Neural cell (in vitro differentiated cells): ENCODE measurements around the gene TSNAXIP1. TPM values are rescaled to one million over a fixed set of nuclear protein-coding genes. Genes with fewer than 3 reads are reported as not detected.

ENCODE experiments used
- H2AFZ ChIP-seq: fragments of 200-600, 300-800 bp; sonication (generic), shearing (Covaris generic); 2 replicates; pipeline ENCODE4 v1.6.0; 2014; ENCODE audit warnings: low read depth, mild to moderate bottlenecking, antibody characterized with exemption, low read length, moderate library complexity
- H3F3A ChIP-seq: fragments of 200-600 bp; shearing (Covaris generic); 2 replicates; pipeline ENCODE4 v1.6.1; 2016; ENCODE audit warnings: mild to moderate bottlenecking, moderate library complexity, mixed read lengths, antibody characterized with exemption, low read length; ENCODE audit not compliant: insufficient read depth, poor library complexity, severe bottlenecking
- H3K27ac ChIP-seq: fragments of 200-600, 300-800 bp; sonication (generic), shearing (Covaris generic); 2 replicates; pipeline ENCODE4 v1.5.1; 2014; ENCODE audit warnings: mild to moderate bottlenecking, low read length, moderate library complexity
- H3K27me3 ChIP-seq: fragments of 300-800, 200-600 bp; sonication (generic), shearing (Covaris generic); 2 replicates; pipeline ENCODE4 v1.6.0; 2014; ENCODE audit warnings: mild to moderate bottlenecking, low read depth, low read length, moderate library complexity; ENCODE audit not compliant: insufficient read depth
- H3K36me3 ChIP-seq: fragments of 300-800, 200-600 bp; sonication (generic), shearing (Covaris generic); 2 replicates; pipeline ENCODE4 v1.5.1; 2014; ENCODE audit warnings: mild to moderate bottlenecking, antibody characterized with exemption, low read length, moderate library complexity; ENCODE audit not compliant: insufficient read depth
- H3K4me2 ChIP-seq: fragments of 300-800, 200-600 bp; sonication (generic), shearing (Covaris generic); 2 replicates; pipeline ENCODE4 v1.6.0; 2014; ENCODE audit warnings: mild to moderate bottlenecking, low read length
- H3K4me3 ChIP-seq: fragments of 300-800, 200-600 bp; sonication (generic), shearing (Covaris generic); 2 replicates; pipeline ENCODE4 v1.5.1; 2014; ENCODE audit warnings: mild to moderate bottlenecking, low read length, moderate library complexity
- H3K79me2 ChIP-seq: fragments of 200-600 bp; shearing (Covaris generic); replicated peaks from 2 replicates; pipeline ENCODE4 v1.6.0; 2014; ENCODE audit warnings: mild to moderate bottlenecking, low read length, moderate library complexity; ENCODE audit not compliant: insufficient read depth
- H3K9ac ChIP-seq: fragments of 300-800, 200-600 bp; sonication (generic), shearing (Covaris generic); 2 replicates; pipeline ENCODE4 v1.6.1; 2016; ENCODE audit warnings: mild to moderate bottlenecking, low read length, mixed read lengths
- H3K9me2 ChIP-seq: fragments of 200-600 bp; shearing (Covaris generic); 2 replicates; pipeline ENCODE4 v1.6.1; 2016; ENCODE audit warnings: mild to moderate bottlenecking, low read length, mixed read lengths; ENCODE audit not compliant: insufficient read depth
- H3K9me3 ChIP-seq: fragments of 200-600, 300-800 bp; sonication (generic), shearing (Covaris generic); 2 replicates; pipeline ENCODE4 v1.6.1; 2016; ENCODE audit warnings: mild to moderate bottlenecking, mixed run types, low read length, moderate library complexity, mixed read lengths
- H4K20me1 ChIP-seq: fragments of 200-600 bp; shearing (Covaris generic); 2 replicates; pipeline ENCODE4 v1.6.1; 2016; ENCODE audit warnings: mild to moderate bottlenecking, mixed run types; ENCODE audit not compliant: insufficient read depth
- CTCF ChIP-seq: fragments of 450-650 bp; IDR thresholded peaks from 2 replicates; pipeline ENCODE4 v1.5.1; 2014; ENCODE audit warnings: antibody characterized with exemption, mild to moderate bottlenecking, moderate library complexity; ENCODE audit not compliant: poor library complexity, severe bottlenecking
- EP300 ChIP-seq: fragments of 450-650 bp; conservative IDR thresholded peaks from 2 replicates; pipeline ENCODE4 v1.6.1; 2014; ENCODE audit warnings: antibody characterized with exemption, mild to moderate bottlenecking, moderate library complexity; ENCODE audit not compliant: poor library complexity, severe bottlenecking
- EZH2 ChIP-seq: fragments of 200-600, 300-800 bp; shearing (Covaris generic), sonication (generic); IDR thresholded peaks from 2 replicates; pipeline ENCODE4 v1.6.1; 2014; ENCODE audit warnings: antibody characterized with exemption, low read length, borderline replicate concordance, mild to moderate bottlenecking; ENCODE audit not compliant: insufficient read depth, poor library complexity, severe bottlenecking
- MXI1 ChIP-seq: fragments of 450-650 bp; conservative IDR thresholded peaks from 2 replicates; pipeline ENCODE4 v1.6.1; 2014; ENCODE audit warnings: antibody characterized with exemption, mild to moderate bottlenecking; ENCODE audit not compliant: poor library complexity, severe bottlenecking
- POLR2AphosphoS5 ChIP-seq: IDR thresholded peaks from 2 replicates; pipeline ENCODE4 v1.6.1; 2012
- RAD21 ChIP-seq: fragments of 450-650 bp; conservative IDR thresholded peaks from 2 replicates; pipeline ENCODE4 v1.6.1; 2014; ENCODE audit warnings: antibody characterized with exemption, mild to moderate bottlenecking, moderate library complexity
- REST ChIP-seq: IDR thresholded peaks from 2 replicates; pipeline ENCODE4 v1.6.1; 2012; ENCODE audit warnings: borderline replicate concordance
- SMC3 ChIP-seq: fragments of 450-650 bp; conservative IDR thresholded peaks from 2 replicates; pipeline ENCODE4 v1.6.1; 2014; ENCODE audit warnings: antibody characterized with exemption, mild to moderate bottlenecking, moderate library complexity; ENCODE audit not compliant: poor library complexity
- TAF1 ChIP-seq: IDR thresholded peaks from 2 replicates; pipeline ENCODE4 v1.6.1; 2012; ENCODE audit warnings: low read depth
- polyA minus RNA-seq: library from RNA; depleted of rRNA, polyadenylated mRNA; stranded (reverse); fragments of >200 nt; gene quantifications from 2 replicates; pipeline ENCODE4 v1.2.3, GENCODE V29; 2014
- polyA plus RNA-seq: library from polyadenylated mRNA; depleted of rRNA; stranded (reverse); fragments of >200 nt; gene quantifications from 2 replicates; pipeline ENCODE4 v1.2.3, GENCODE V29; 2014

TSNAXIP1 gene, protein sequence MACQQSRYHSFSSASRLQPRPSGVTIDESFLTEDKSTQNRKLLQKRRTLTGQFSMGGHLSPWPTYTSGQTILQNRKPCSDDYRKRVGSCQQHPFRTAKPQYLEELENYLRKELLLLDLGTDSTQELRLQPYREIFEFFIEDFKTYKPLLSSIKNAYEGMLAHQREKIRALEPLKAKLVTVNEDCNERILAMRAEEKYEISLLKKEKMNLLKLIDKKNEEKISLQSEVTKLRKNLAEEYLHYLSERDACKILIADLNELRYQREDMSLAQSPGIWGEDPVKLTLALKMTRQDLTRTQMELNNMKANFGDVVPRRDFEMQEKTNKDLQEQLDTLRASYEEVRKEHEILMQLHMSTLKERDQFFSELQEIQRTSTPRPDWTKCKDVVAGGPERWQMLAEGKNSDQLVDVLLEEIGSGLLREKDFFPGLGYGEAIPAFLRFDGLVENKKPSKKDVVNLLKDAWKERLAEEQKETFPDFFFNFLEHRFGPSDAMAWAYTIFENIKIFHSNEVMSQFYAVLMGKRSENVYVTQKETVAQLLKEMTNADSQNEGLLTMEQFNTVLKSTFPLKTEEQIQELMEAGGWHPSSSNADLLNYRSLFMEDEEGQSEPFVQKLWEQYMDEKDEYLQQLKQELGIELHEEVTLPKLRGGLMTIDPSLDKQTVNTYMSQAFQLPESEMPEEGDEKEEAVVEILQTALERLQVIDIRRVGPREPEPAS
- polyA plus RNA-seq (24.2 and 31.0 TPM in 2 replicates), polyA minus RNA-seq (5.4 and 6.5 TPM in 2 replicates)

GRCh38 chr16:67806428-67807147, at the start of gene TSNAXIP1, which contains the start of gene RANBP10:
TSNAXIP1 (plus strand) TSS chr16:67806889; CDS start chr16:67807150, 261 bp downstream.
RANBP10 (minus strand) TSS chr16:67806560; CDS start chr16:67806536, 24 bp downstream.
- peaks cover 44% of the 10 kb centered on the region for H3K79me2 ChIP-seq
- no peaks in the 10 kb centered on the region for H3K27me3 ChIP-seq
- peak within 1 kb of the TSS; percentile 92 for H3K9ac ChIP-seq
- H3F3A ChIP-seq: no peaks in the 10 kb centered on the region
- H4K20me1 ChIP-seq: no peaks in the 10 kb centered on the region
- no peaks in the 10 kb centered on the region for H3K36me3 ChIP-seq
- H3K4me3 ChIP-seq: peak within 1 kb of the TSS; percentile 76
- peak within 1 kb of the TSS; percentile 83 for H3K4me2 ChIP-seq
- H3K9me3 ChIP-seq: no peaks in the 10 kb centered on the region
- H3K27ac ChIP-seq: peak within 1 kb of the TSS; percentile 81
- TF ChIP-seq CTCF: no peak
- TF ChIP-seq MXI1: peak; percentile 95
- peak; percentile 99 for TF ChIP-seq REST
- no peak for TF ChIP-seq EZH2
- TF ChIP-seq RAD21: no peak
- TF ChIP-seq SMC3: no peak
- TF ChIP-seq EP300: no peak
- peak; percentile 100 for TF ChIP-seq TAF1
- TF ChIP-seq POLR2AphosphoS5: peak; percentile 93
- H2AFZ ChIP-seq: peak within 1 kb of the TSS; percentile 88
- H3K9me2 ChIP-seq: no peaks in the 10 kb centered on the region

DNA sequence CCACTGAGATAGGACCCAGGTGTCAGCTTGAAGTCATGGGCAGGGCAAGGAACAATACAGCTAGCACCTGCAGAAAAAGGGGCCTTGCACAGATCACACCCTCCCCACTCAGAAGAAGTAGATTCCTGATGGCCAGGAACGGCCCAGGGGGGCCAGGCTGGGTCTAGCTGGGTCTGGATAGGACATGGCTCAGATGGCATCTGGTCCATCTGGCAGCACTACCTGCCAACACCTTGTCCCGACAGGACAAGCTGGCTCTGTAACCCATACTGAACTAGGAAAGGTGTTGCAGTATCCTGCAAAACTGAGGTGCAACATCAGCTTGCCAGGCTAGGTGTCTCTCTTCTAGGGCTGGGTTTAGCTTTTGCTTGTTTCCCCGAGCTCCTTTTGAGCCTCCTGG, 48.7 kb upstream of the TSNAXIP1 start:
- H3K4me3 ChIP-seq: no peak overlapping the region
- H3K27ac ChIP-seq: no peak overlapping the region
- H3K9me2 ChIP-seq: no peaks in the 10 kb centered on the region
- H3K36me3 ChIP-seq: no peaks in the 10 kb centered on the region
- H3K9ac ChIP-seq: no peak overlapping the region
- H3K79me2 ChIP-seq: no peaks in the 10 kb centered on the region
- H2AFZ ChIP-seq: no peak overlapping the region
- no peak for TF ChIP-seq RAD21
- TF ChIP-seq CTCF: no peak
- no peak for TF ChIP-seq SMC3
- no peak for TF ChIP-seq EP300
- TF ChIP-seq TAF1: no peak
- no peak for TF ChIP-seq MXI1
- no peak for TF ChIP-seq EZH2
- no peak for TF ChIP-seq POLR2AphosphoS5
- TF ChIP-seq REST: no peak
- no peaks in the 10 kb centered on the region for H4K20me1 ChIP-seq
- no peak overlapping the region for H3K4me2 ChIP-seq
- no peaks in the 10 kb centered on the region for H3F3A ChIP-seq
- no peaks in the 10 kb centered on the region for H3K9me3 ChIP-seq
- H3K27me3 ChIP-seq: no peaks in the 10 kb centered on the region
